HepG2 (cell line): ENCODE measurements around the gene CCDC82.

Experiments
- EZH2 ChIP-seq: conservative IDR thresholded peaks from 2 replicates; pipeline ENCODE4 v1.6.1; 2012; ENCODE audit warnings: mild to moderate bottlenecking, low read depth, low read length, moderate library complexity
- GTF2F1 ChIP-seq: fragments of 150-350 bp; IDR thresholded peaks from 2 replicates; pipeline ENCODE4 v1.6.1; 2014; ENCODE audit warnings: low read length
- MED1 ChIP-seq: sonication (generic); formaldehyde crosslinking; IDR thresholded peaks from 2 replicates; pipeline ENCODE4 v1.4.0; 2020; ENCODE audit warnings: missing genetic modification reagents
- RNF2 ChIP-seq: fragments of 450-650 bp; conservative IDR thresholded peaks from 2 replicates; pipeline ENCODE4 v1.6.1; 2016; ENCODE audit warnings: low read depth
- TEAD3 ChIP-seq: optimal IDR thresholded peaks from 2 replicates; pipeline ENCODE3; 2016; ENCODE audit warnings: borderline replicate concordance
- ZBTB21 ChIP-seq: sonication (generic); formaldehyde crosslinking; IDR thresholded peaks from 2 replicates; pipeline ENCODE4 v1.4.0; 2020; ENCODE audit warnings: missing genetic modification reagents
- ZNF263 ChIP-seq: sonication (generic); formaldehyde crosslinking; IDR thresholded peaks from 2 replicates; pipeline ENCODE4 v1.4.0; 2020; ENCODE audit warnings: missing genetic modification reagents
- ZNF274 ChIP-seq: sonication (generic); formaldehyde crosslinking; IDR thresholded peaks from 2 replicates; pipeline ENCODE4 v1.5.1; 2020; ENCODE audit warnings: mild to moderate bottlenecking, missing genetic modification reagents
- ZNF367 ChIP-seq: sonication (generic); formaldehyde crosslinking; IDR thresholded peaks from 2 replicates; pipeline ENCODE4 v1.4.0; 2020; ENCODE audit warnings: missing genetic modification reagents, borderline replicate concordance
- ZNF713 ChIP-seq: sonication (generic); formaldehyde crosslinking; IDR thresholded peaks from 2 replicates; pipeline ENCODE4 v1.4.0; 2020; ENCODE audit warnings: mild to moderate bottlenecking, missing genetic modification reagents
- ZNF761 ChIP-seq: sonication (generic); formaldehyde crosslinking; conservative IDR thresholded peaks from 2 replicates; pipeline ENCODE4 v1.4.0; 2020; ENCODE audit warnings: mild to moderate bottlenecking, missing genetic modification reagents
- TF ChIP-seq, protein P1 (sequence below): sonication (generic); formaldehyde crosslinking; IDR thresholded peaks from 2 replicates; pipeline ENCODE4 v1.4.0; 2020; ENCODE audit warnings: mild to moderate bottlenecking, missing genetic modification reagents
- TF ChIP-seq, protein P2 (sequence below): sonication (generic); formaldehyde crosslinking; IDR thresholded peaks from 2 replicates; pipeline ENCODE4 v1.5.0; 2020; ENCODE audit warnings: missing genetic modification reagents
- TF ChIP-seq, protein P3 (sequence below): sonication (generic); formaldehyde crosslinking; IDR thresholded peaks from 2 replicates; pipeline ENCODE4 v1.5.0; 2020; ENCODE audit warnings: mild to moderate bottlenecking, missing genetic modification reagents, moderate library complexity

DNA sequence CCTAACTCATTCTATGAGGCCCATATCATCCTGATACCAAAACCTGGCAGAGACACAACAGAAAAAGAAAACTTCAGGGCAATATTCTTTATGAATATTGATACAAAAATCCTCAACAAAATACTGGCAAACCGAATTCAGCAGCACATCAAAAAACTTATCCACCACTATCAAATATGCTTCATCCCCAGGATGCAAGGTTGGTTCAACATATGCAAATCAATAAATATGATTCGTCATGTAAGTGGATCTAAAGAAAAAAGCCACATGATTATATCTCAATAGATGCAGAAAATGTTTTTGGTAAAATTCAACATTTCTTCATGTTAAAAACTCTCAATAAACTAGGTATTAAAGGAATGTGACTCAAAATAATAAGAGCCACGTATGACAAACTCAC, 41.0 kb upstream of the CCDC82 start:
- TF ChIP-seq TEAD3 (no peak), MED1 (CRISPR knock-in tag) (no peak), ZNF367 (no peak), EZH2 (no peak), ZNF761 (CRISPR knock-in tag) (no peak), RNF2 (no peak), ZNF713 (CRISPR knock-in tag) (no peak), ZNF263 (CRISPR knock-in tag) (no peak), ZNF274 (CRISPR knock-in tag) (no peak), GTF2F1 (no peak), ZBTB21 (no peak)
- TF ChIP-seq, protein P1, sequence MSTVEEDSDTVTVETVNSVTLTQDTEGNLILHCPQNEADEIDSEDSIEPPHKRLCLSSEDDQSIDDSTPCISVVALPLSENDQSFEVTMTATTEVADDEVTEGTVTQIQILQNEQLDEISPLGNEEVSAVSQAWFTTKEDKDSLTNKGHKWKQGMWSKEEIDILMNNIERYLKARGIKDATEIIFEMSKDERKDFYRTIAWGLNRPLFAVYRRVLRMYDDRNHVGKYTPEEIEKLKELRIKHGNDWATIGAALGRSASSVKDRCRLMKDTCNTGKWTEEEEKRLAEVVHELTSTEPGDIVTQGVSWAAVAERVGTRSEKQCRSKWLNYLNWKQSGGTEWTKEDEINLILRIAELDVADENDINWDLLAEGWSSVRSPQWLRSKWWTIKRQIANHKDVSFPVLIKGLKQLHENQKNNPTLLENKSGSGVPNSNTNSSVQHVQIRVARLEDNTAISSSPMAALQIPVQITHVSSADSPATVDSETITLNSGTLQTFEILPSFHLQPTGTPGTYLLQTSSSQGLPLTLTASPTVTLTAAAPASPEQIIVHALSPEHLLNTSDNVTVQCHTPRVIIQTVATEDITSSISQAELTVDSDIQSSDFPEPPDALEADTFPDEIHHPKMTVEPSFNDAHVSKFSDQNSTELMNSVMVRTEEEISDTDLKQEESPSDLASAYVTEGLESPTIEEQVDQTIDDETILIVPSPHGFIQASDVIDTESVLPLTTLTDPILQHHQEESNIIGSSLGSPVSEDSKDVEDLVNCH = no peak
- TF ChIP-seq, protein P2, sequence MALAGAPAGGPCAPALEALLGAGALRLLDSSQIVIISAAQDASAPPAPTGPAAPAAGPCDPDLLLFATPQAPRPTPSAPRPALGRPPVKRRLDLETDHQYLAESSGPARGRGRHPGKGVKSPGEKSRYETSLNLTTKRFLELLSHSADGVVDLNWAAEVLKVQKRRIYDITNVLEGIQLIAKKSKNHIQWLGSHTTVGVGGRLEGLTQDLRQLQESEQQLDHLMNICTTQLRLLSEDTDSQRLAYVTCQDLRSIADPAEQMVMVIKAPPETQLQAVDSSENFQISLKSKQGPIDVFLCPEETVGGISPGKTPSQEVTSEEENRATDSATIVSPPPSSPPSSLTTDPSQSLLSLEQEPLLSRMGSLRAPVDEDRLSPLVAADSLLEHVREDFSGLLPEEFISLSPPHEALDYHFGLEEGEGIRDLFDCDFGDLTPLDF = no peak
- TF ChIP-seq, protein P3, sequence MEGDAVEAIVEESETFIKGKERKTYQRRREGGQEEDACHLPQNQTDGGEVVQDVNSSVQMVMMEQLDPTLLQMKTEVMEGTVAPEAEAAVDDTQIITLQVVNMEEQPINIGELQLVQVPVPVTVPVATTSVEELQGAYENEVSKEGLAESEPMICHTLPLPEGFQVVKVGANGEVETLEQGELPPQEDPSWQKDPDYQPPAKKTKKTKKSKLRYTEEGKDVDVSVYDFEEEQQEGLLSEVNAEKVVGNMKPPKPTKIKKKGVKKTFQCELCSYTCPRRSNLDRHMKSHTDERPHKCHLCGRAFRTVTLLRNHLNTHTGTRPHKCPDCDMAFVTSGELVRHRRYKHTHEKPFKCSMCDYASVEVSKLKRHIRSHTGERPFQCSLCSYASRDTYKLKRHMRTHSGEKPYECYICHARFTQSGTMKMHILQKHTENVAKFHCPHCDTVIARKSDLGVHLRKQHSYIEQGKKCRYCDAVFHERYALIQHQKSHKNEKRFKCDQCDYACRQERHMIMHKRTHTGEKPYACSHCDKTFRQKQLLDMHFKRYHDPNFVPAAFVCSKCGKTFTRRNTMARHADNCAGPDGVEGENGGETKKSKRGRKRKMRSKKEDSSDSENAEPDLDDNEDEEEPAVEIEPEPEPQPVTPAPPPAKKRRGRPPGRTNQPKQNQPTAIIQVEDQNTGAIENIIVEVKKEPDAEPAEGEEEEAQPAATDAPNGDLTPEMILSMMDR (CRISPR knock-in tag) = no peak
